Motor neuron (in vitro differentiated cells): ENCODE data around the gene PAFAH1B1. TPM values are rescaled to one million over a fixed set of nuclear protein-coding genes. Genes with fewer than 3 reads are reported as not detected.
"Not testable (repeated sequence)": the region's sequence is repeated elsewhere in the genome, so short reads cannot be mapped to it uniquely, and the experiment has no call there.

ENCODE experiments used
- ATAC-seq, 8 experiments: fragments of 200-7000 bp; cut with Tn5 transposase; replicated peaks in 6 of 8; 2 replicates each; pipeline ENCODE4 v1.8.0; 2021; ENCODE audit warnings: mild to moderate bottlenecking in 8 of 8, moderate library complexity in 8 of 8
- H3K27ac ChIP-seq, 2 donors: fragments of 250-450 bp; sonication (Bioruptor Pico); 2 replicates each; pipeline ENCODE4 v1.9.0; 2021; ENCODE audit warnings: antibody characterized with exemption in 2 of 2, mild to moderate bottlenecking in 2 of 2, moderate library complexity in 1 of 2
- H3K4me1 ChIP-seq, 2 donors: fragments of 250-450 bp; sonication (Bioruptor Pico); replicated peaks in 1 of 2; 2 replicates each; pipeline ENCODE4 v1.6.1; 2021; ENCODE audit warnings: antibody characterized with exemption in 2 of 2, mild to moderate bottlenecking in 2 of 2, moderate library complexity in 1 of 2
- H3K4me3 ChIP-seq, 5 donors: fragments of 250-450 bp; sonication (Bioruptor Pico); 2 replicates each; pipeline ENCODE4 v1.9.0; 2021; ENCODE audit warnings: antibody characterized with exemption in 5 of 5, mild to moderate bottlenecking in 5 of 5, moderate library complexity in 4 of 5
- WGBS, 10 experiments: fragments of 450-650 bp; shearing (Covaris generic); methylation state at CpG; one replicate each; pipeline ENCODE4 v1.0.0; 2022; 5-methylcytosine and 5-hydroxymethylcytosine counted together
- in situ Hi-C, 9 experiments: fragments of 400-800 bp; cut with MboI; loops; one replicate each; pipeline ENCODE4 v1.15.0; 2021; ENCODE audit warnings: low sequenced_read_pairs in 9 of 9, low pct_unique_long_range_greater_than_20kb in 2 of 9; ENCODE audit not compliant: unreplicated experiment in 9 of 9
- total RNA-seq, 8 experiments: library from RNA; unstranded; fragments of 300-600 nt; gene quantifications; 2 replicates each; pipeline versions ENCODE4 v1.2.3 to v1.2.4, GENCODE V29; 2022

The PAFAH1B1 gene
- total RNA-seq, 8 experiments from 2014 or later: 44.2 to 140 (median 95.0) TPM

GRCh38 chr17:2608350-2608913, 15.0 kb downstream of the PAFAH1B1 start:
- no peak overlapping the region for H3K4me3 ChIP-seq
- H3K27ac ChIP-seq: no peak overlapping the region
- no peaks in the 10 kb centered on the region for H3K4me1 ChIP-seq
- 59 to 100% (median 83%) methylated on average over 1 to 6 of the region's 6 CpGs for WGBS, 10 experiments
- in situ Hi-C loops: no loop called here
- ATAC-seq: no peak

DNA sequence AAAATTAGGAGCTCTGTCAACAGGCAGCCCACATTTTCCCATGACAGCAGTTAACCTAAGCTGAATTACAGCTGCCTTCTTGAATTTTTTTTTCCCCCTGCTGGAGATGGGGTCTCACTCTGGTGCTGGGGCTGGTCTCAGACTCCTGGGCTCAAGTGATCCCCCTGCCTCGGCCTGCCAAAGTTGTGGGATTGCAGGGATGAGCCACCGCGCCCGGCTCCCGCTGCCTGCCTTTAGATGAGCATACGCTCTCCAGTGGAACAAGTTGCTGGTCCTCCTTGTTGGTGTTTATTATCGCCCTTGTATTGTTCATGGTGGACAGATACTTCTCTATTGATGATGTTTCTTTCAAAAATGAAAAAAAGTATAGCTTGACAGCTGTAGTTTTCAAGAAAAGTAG, 15.6 kb downstream of the PAFAH1B1 start:
- WGBS, 10 experiments: 83 to 100% (median 100%) methylated on average over 1 to 7 of the region's 7 CpGs; no CpG with 5 or more reads in 3 of the 10 experiments
- in situ Hi-C loops: no loop called here
- Histone ChIP-seq H3K27ac (no peak overlapping the region), H3K4me1 (no peaks in the 10 kb centered on the region), H3K4me3 (no peak overlapping the region)
- no peak for ATAC-seq

GRCh38 chr17:2610195-2611175, 17.0 kb downstream of the PAFAH1B1 start:
- ATAC-seq: no peak
- 43 to 96% (median 79%) methylated on average over 1 to 3 of the region's 3 CpGs; no CpG with 5 or more reads in 3 of the 10 experiments for WGBS, 10 experiments
- in situ Hi-C loops: no loop called here
- no peaks in the 10 kb centered on the region for H3K4me1 ChIP-seq
- no peak overlapping the region for H3K4me3 ChIP-seq
- no peak overlapping the region for H3K27ac ChIP-seq

DNA sequence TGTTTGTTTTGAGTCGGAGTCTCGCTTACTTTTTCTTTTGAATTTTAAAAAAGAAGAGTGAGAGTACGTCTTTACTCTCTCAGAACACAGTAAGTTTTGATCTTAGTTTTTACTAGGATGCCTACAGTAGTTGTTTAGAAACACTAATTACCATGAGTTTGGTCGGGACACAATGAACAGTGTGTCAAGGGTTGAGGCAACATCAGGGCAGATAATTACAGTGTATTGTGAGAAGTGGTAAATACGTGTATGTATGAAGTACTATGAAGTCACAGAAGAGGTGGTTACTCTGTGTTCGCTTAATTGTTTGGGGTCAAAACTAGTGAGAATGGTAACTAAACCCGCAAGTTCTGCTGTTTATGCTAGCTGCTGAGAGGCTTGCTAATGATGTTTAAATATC, 18.2 kb downstream of the PAFAH1B1 start:
- no peak overlapping the region for H3K27ac ChIP-seq
- 80 to 100% (median 85%) methylated on average over 1 to 6 of the region's 7 CpGs for WGBS, 10 experiments
- in situ Hi-C loops: no loop called here
- H3K4me3 ChIP-seq: no peak overlapping the region
- no peaks in the 10 kb centered on the region for H3K4me1 ChIP-seq
- peak in 1 of 8 experiments; percentile 19 for ATAC-seq

GRCh38 chr17:2612630-2613029, 19.2 kb downstream of the PAFAH1B1 start:
- in situ Hi-C loops: no loop called here
- ATAC-seq: no peak
- Histone ChIP-seq H3K4me3 (no peak overlapping the region), H3K4me1 (no peaks in the 10 kb centered on the region), H3K27ac (no peak overlapping the region)
- 90 to 100% (median 98%) methylated on average over 2 to 7 of the region's 7 CpGs for WGBS, 10 experiments

DNA sequence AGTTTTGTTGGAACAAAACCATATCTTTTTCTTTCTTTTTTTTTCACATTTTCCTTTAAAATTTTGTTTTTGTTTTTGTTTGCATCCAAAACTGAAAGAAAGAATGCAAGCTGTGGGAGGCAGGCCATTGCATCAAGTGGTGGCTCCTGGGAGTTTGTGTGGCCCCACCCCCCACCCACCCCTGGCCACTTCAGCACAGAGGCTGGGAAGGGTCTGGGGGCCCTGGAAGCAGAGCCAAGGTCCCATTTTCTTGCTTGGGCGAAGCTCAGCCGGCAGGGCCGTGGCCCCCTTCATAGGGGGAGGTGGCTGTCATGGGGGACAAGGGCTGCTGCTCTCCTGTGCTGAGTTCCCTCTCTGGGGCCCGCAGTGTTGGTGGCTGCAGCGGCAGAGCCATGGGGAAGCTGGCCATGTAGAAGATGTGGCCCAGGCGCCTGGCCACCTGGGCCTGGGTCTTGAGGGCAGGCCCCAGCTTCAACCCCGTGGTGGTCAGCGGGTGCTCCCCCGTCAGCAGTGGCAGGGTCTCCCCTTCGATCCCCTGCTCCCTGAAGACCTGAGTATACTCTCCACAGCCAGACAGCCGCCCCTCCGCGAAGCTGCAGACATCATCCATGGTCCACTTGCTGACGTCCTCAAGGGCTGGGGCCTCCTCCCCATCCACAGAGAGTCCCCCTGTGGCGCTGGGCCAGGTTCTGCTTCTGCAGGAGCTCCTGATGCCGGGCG, 19.8 kb downstream of the PAFAH1B1 start:
- H3K4me3 ChIP-seq: no peak overlapping the region
- H3K27ac ChIP-seq: no peak overlapping the region
- WGBS, 10 experiments: 90 to 100% (median 97%) methylated on average over 3 to 12 of the region's 17 CpGs; no CpG with 5 or more reads in 7 of the 10 experiments
- in situ Hi-C loops: no loop called here
- ATAC-seq: no peak
- no peaks in the 10 kb centered on the region for H3K4me1 ChIP-seq

- H3K4me3 ChIP-seq: no peak overlapping the region
- in situ Hi-C loops: no loop called here
- H3K27ac ChIP-seq: no peak overlapping the region
- H3K4me1 ChIP-seq: no peaks in the 10 kb centered on the region
- no peak for ATAC-seq
- 79 to 100% (median 96%) methylated on average over 1 to 4 of the region's 4 CpGs; no CpG with 5 or more reads in 1 of the 10 experiments for WGBS, 10 experiments
These were observed 22.4 kb downstream of the PAFAH1B1 start for GRCh38 chr17:2615882-2616281.

DNA sequence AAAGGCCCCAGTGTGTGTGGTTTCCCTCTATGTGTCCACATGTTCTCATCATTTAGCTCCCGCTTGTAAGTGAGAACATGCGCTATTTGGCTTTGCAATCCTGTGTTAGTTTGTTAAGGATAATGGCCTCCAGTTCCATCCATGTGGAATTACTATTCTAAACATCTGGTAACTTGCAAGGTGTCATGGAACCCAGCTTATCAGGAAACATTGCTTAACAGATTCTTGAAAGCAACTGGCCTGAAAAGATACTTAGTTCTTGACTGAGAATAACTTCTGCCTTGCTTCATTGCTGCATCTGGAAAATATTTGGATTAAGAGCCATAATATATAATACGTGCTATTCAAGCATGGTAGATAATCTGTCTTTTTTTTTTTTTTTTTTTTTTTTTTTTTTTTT, 27.8 kb downstream of the PAFAH1B1 start:
- in situ Hi-C loops: no loop called here
- Histone ChIP-seq H3K4me3 (no peak overlapping the region), H3K27ac (no peak overlapping the region), H3K4me1 (no peaks in the 10 kb centered on the region)
- ATAC-seq: no peak
- 50 to 100% (median 93%) methylated on average over 1 to 3 of the region's 3 CpGs; no CpG with 5 or more reads in 2 of the 10 experiments for WGBS, 10 experiments

DNA sequence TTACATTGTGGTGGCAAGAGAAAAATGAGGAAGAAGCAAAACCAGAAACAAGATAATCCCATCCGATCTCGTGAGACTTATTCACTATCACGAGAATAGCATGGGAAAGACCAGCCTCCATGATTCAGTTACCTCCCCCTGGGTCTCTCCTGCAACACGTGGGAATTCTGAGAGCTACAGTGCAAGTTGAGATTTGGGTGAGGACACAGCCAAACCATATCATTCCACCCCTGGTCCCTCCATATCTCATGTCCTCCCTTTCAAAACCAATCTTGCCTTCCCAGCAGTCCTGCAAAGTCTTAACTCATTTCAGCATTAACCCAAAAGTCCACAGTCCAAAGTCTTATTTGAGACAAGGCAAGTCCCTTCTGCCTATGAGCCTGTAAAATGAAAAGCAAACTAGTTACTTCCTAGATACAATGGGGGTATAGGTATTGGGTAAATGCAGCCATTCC, 28.5 kb downstream of the PAFAH1B1 start:
- H3K4me1 ChIP-seq, H3K4me3 ChIP-seq, H3K27ac ChIP-seq, in situ Hi-C loops, ATAC-seq: not testable (repeated sequence)
- WGBS, 10 experiments: 77 to 100% (median 93%) methylated on average over 1 to 4 of the region's 4 CpGs; no CpG with 5 or more reads in 4 of the 10 experiments

DNA sequence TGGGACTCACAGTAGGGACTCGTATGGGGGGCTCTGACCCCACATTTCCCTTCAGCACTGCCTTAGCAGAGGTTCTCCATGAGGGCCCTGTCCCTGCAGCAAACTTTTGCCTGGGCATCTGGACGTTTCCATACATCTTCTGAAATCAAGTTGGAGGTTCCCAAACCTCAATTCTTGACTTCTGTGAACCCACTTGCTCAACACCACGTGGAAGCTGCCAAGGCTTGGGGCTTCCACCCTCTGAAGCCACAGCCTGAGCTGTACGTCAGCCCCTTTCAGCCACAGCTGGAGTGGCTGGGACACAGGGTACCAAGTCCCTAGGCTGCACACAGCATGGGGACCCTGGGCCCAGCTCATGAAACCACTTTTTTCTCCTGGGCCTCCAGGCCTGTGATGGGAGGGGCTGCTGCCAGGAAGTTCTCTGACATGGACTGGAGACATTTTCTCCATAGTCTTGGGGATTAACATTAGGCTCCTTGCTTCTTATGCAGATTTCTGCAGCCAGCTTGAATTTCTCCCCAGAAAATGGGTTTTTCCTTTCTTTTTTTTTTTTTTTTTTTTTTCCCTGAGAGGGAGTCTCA, 29.4 kb downstream of the PAFAH1B1 start:
- ATAC-seq, in situ Hi-C loops, H3K4me3 ChIP-seq, H3K4me1 ChIP-seq, H3K27ac ChIP-seq: not testable (repeated sequence)
- 70 to 100% (median 96%) methylated on average over 1 to 4 of the region's 4 CpGs; no CpG with 5 or more reads in 6 of the 10 experiments for WGBS, 10 experiments

DNA sequence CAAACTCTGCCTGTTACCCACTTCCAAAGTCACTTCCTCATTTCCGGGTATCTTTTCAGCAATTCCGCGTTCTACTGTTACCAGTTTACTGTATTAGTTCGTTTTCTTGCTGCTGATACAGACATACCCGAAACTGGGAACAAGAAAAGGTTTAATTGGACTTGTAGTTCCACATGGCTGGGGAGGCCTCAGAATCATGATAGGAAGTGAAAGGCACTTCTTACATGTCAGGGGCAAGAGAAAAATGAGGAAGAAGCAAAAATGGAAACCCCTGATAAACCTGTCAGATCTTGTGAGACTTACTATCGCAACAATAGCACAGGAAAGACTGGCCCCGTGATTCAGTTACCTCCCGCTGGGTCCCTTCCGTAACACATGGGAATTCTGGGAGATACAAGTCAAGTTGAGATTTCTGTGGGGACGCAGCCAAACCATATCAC, 30.9 kb downstream of the PAFAH1B1 start:
- ATAC-seq: no peak
- WGBS, 10 experiments: 87 to 100% (median 95%) methylated on average over 2 to 9 of the region's 10 CpGs
- in situ Hi-C loops: no loop called here
- Histone ChIP-seq H3K27ac (no peak overlapping the region), H3K4me1 (no peaks in the 10 kb centered on the region), H3K4me3 (no peak overlapping the region)

DNA sequence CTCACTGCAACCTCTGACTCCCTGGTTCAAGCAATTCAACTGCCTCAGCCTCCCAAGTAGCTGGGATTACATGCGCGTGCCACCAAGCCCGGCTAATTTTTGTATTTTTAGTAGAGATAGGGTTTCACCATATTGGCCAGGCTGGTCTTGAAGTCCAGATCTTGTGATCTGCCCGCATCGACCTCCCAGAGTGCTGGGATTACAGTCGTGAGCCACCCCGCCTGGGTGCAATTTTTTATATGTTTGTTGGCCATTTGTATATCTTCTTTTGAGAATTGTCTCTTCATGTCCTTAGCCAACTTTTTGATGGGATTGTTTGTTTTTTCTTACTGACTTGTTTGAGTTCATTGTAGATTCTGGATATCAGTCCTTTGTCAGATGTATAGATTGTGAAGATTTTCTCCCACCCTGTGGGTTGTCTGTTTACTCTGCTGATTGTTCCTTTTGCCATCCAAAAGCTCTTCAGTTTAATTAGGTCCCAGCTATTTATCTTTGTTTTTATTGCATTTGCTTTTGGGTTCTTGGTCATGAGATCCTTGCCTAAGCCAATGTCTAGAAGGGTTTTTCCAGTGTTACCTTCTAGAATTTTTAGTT, 33.3 kb downstream of the PAFAH1B1 start:
- ATAC-seq, H3K4me1 ChIP-seq, in situ Hi-C loops: not testable (repeated sequence)

More for the DNA sequence above, 33.3 kb downstream of the PAFAH1B1 start:
- H3K27ac ChIP-seq, H3K4me3 ChIP-seq: not testable (repeated sequence)
- WGBS, 10 experiments: 96 to 100% (median 100%) methylated on average over 1 to 7 of the region's 7 CpGs; no CpG with 5 or more reads in 3 of the 10 experiments
